ENCODE measurements around the gene SORL1-AS1.
A peak's percentile ranks its signal among the peaks of the same experiment; 100 is the strongest.

Gene SORL1-AS1

GRCh38 chr11:121473064-121473777, 20.5 kb upstream of the SORL1-AS1 start:
- TF ChIP-seq POLR2AphosphoS5 (IDR thresholded peaks at IDR 0.05; ENCODE audit: low read depth, low read length) (no peak), POLR2A (IDR thresholded peaks at IDR 0.05; ENCODE audit: low read depth, low read length) (no peak)
- FAIRE-seq (peak; percentile 67), DNase-seq (ENCODE audit: insufficient read length) (no peak)

GRCh38 chr11:121472312-121472711, 19.5 kb upstream of the SORL1-AS1 start:
- TF ChIP-seq POLR2AphosphoS5 (IDR thresholded peaks at IDR 0.05; ENCODE audit: low read depth, low read length), result no peak
- no peak for TF ChIP-seq TAF1 (IDR thresholded peaks at IDR 0.05; ENCODE audit: borderline replicate concordance, low read depth, low read length)
- TF ChIP-seq POLR2A (IDR thresholded peaks at IDR 0.05; ENCODE audit: low read depth, low read length), result no peak
- FAIRE-seq (no peak), DNase-seq (ENCODE audit: insufficient read length) (no peak)

- no peak for TF ChIP-seq TAF1 (IDR thresholded peaks at IDR 0.05; ENCODE audit: borderline replicate concordance, low read depth, low read length)
- no peak for FAIRE-seq
- DNase-seq (ENCODE audit: insufficient read length), result no peak
Observed at GRCh38 chr11:121471167-121471566, 18.4 kb upstream of the SORL1-AS1 start.

GRCh38 chr11:121469910-121470309, 17.1 kb upstream of the SORL1-AS1 start:
- DNase-seq (ENCODE audit: insufficient read length), result no peak
- no peak for FAIRE-seq
- TF ChIP-seq TAF1 (IDR thresholded peaks at IDR 0.05; ENCODE audit: borderline replicate concordance, low read depth, low read length) (no peak), POLR2A (IDR thresholded peaks at IDR 0.05; ENCODE audit: low read depth, low read length) (no peak), POLR2AphosphoS5 (IDR thresholded peaks at IDR 0.05; ENCODE audit: low read depth, low read length) (no peak)

- peak; percentile 98 for FAIRE-seq
- peak; percentile 68 for DNase-seq (ENCODE audit: insufficient read length)
- TF ChIP-seq POLR2A (IDR thresholded peaks at IDR 0.05; ENCODE audit: low read depth, low read length) (peak; percentile 48), TAF1 (IDR thresholded peaks at IDR 0.05; ENCODE audit: borderline replicate concordance, low read depth, low read length) (peak; percentile 44; the same call in 1 of the 2 replicates), POLR2AphosphoS5 (IDR thresholded peaks at IDR 0.05; ENCODE audit: low read depth, low read length) (peak; percentile 59; the same call in 1 of the 2 replicates)
Observed at GRCh38 chr11:121467965-121468364, 15.2 kb upstream of the SORL1-AS1 start.

- no peak for FAIRE-seq
- TF ChIP-seq POLR2AphosphoS5 (IDR thresholded peaks at IDR 0.05; ENCODE audit: low read depth, low read length), result no peak
- no peak for TF ChIP-seq POLR2A (IDR thresholded peaks at IDR 0.05; ENCODE audit: low read depth, low read length)
- TF ChIP-seq TAF1 (IDR thresholded peaks at IDR 0.05; ENCODE audit: borderline replicate concordance, low read depth, low read length), result no peak
- DNase-seq (ENCODE audit: insufficient read length), result no peak
Observed at GRCh38 chr11:121467471-121467870, 14.7 kb upstream of the SORL1-AS1 start.

GRCh38 chr11:121466063-121466794, 13.5 kb upstream of the SORL1-AS1 start:
- FAIRE-seq, result peak; percentile 97
- TF ChIP-seq POLR2AphosphoS5 (IDR thresholded peaks at IDR 0.05; ENCODE audit: low read depth, low read length), result no peak
- no peak for TF ChIP-seq TAF1 (IDR thresholded peaks at IDR 0.05; ENCODE audit: borderline replicate concordance, low read depth, low read length)
- TF ChIP-seq POLR2A (IDR thresholded peaks at IDR 0.05; ENCODE audit: low read depth, low read length), result no peak
- no peak for DNase-seq (ENCODE audit: insufficient read length)

GRCh38 chr11:121465709-121466062, 12.9 kb upstream of the SORL1-AS1 start:
- no peak for TF ChIP-seq TAF1 (IDR thresholded peaks at IDR 0.05; ENCODE audit: borderline replicate concordance, low read depth, low read length)
- TF ChIP-seq POLR2AphosphoS5 (IDR thresholded peaks at IDR 0.05; ENCODE audit: low read depth, low read length), result no peak
- no peak for TF ChIP-seq POLR2A (IDR thresholded peaks at IDR 0.05; ENCODE audit: low read depth, low read length)
- FAIRE-seq, result no peak

GRCh38 chr11:121464352-121464946, 11.7 kb upstream of the SORL1-AS1 start:
- DNase-seq (ENCODE audit: insufficient read length) (peak; percentile 42), FAIRE-seq (no peak)
- TF ChIP-seq POLR2AphosphoS5 (IDR thresholded peaks at IDR 0.05; ENCODE audit: low read depth, low read length) (peak; percentile 60; the same call in 1 of the 2 replicates), TAF1 (IDR thresholded peaks at IDR 0.05; ENCODE audit: borderline replicate concordance, low read depth, low read length) (no peak), POLR2A (IDR thresholded peaks at IDR 0.05; ENCODE audit: low read depth, low read length) (no peak; the same call in 1 of the 2 replicates)

More at GRCh38 chr11:121465709-121466062, 12.9 kb upstream of the SORL1-AS1 start:
- no peak for DNase-seq (ENCODE audit: insufficient read length)

GRCh38 chr11:121463689-121464335, 11.0 kb upstream of the SORL1-AS1 start:
- FAIRE-seq, result no peak
- DNase-seq (ENCODE audit: insufficient read length), result no peak
- TF ChIP-seq TAF1 (IDR thresholded peaks at IDR 0.05; ENCODE audit: borderline replicate concordance, low read depth, low read length) (no peak), POLR2AphosphoS5 (IDR thresholded peaks at IDR 0.05; ENCODE audit: low read depth, low read length) (no peak), POLR2A (IDR thresholded peaks at IDR 0.05; ENCODE audit: low read depth, low read length) (no peak; the same call in 1 of the 2 replicates)

GRCh38 chr11:121461843-121462242, 9.1 kb upstream of the SORL1-AS1 start:
- peak; percentile 93 for FAIRE-seq
- no peak for TF ChIP-seq POLR2AphosphoS5 (IDR thresholded peaks at IDR 0.05; ENCODE audit: low read depth, low read length)
- TF ChIP-seq TAF1 (IDR thresholded peaks at IDR 0.05; ENCODE audit: borderline replicate concordance, low read depth, low read length), result no peak
- TF ChIP-seq POLR2A (IDR thresholded peaks at IDR 0.05; ENCODE audit: low read depth, low read length), result no peak
- DNase-seq (ENCODE audit: insufficient read length), result no peak

Data from GM12892 (cell line).